Skin of body (tissue), 2 donors: ENCODE data around the gene DENND11. TPM values are rescaled to one million over a fixed set of nuclear protein-coding genes. Genes with fewer than 3 reads are reported as not detected.
"Not testable (repeated sequence)": the region's sequence is repeated elsewhere in the genome, so short reads cannot be mapped to it uniquely, and the experiment has no call there.

Experiments used
- DNase-seq: peaks from one replicate; lab custom pipeline; 2025; lab: John Stamatoyannopoulos, UW
- total RNA-seq: library from RNA; depleted of rRNA; stranded (reverse); fragments of >200 nt; gene quantifications from one replicate; pipeline ENCODE4 v1.2.3, GENCODE V29; 2014

DENND11 gene
- total RNA-seq, 1 donor from 2014 or later, result 14.7 TPM

DNA sequence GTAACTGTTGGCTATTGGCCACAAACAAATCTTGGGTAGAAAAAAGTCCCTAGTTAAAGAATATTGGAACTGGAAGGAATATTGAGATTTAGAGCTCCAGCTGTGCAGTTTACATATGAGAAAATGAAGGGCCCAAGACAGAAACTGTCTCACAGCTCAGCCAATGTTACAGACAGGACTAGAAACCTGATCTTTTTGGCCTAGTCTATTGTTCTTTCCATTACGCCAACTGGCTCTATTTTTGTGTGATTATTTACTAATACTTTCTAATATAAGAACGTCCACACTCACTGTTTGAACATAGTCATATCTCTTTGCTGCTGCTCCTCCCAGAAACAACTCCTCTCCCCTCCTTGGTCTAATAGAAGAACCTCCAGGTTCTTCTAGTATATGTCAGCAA, 7.4 kb upstream of the DENND11 start:
- DNase-seq, result no peak

DNA sequence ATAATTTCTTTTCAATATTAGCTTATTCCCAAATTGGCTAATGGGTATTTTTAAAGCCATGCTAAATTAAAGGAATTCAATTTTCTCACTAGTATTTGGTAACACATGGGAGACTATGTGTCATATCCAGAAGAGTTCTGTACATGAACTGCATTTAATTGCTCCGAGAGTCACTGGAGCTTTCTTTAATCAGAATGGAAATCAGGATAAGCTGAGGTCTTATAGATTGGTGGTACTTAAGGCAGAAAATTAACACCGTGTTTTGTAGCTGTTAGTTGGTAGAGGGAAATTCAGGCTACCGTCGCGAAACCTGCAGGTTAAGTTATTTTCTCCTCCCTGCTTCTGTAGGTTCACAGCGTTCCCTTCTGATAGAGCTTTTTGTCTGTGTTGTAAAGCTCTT, 6.4 kb upstream of the DENND11 start, which contains the start of gene WEE2:
WEE2 (plus strand) TSS at position 3 of the 400 bp plus-strand sequence. CDS start 406 bp downstream, outside the sequence.
- no peak for DNase-seq

- no peak for DNase-seq
These were observed 4.5 kb upstream of the DENND11 start for GRCh38 chr7:141706239-141707064.

DNA sequence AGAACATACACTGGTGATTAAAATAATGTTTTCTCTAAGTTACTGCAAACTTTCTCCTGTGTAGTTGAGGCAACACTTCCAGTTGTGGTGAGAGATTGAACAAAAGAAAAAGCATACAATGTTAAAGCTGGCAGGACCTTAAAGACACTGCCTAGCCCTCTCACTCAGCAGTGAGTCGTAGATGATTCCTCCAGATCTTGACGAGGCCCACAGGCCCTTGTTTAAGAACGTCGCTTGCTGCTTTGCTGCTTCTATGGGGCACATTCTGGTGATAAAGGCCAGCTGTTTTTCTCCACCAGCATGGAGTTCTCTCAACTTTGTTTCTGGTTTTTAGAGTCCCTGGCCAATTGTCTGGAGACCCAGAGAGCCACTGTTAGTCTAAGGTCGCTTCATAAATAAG, 2.8 kb upstream of the DENND11 start:
- no peak for DNase-seq

DNA sequence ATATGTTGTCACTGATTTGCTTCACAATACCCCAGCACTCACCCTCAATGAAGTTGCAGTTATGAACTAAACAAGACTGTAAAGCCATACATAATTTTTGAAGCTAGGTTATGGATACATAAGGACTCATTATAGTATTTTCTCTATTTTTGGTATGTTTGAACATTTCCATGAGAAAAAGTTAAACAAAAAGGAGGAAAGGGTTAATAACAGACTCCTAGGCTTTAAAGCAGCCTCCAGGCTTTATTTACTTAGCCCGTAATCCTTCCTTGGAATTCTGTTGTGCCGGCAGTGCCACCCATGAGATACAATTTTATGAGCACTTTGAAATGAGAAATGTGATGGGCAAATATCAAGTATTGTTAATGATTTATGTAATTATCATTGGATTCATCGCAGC, 2.1 kb upstream of the DENND11 start:
- DNase-seq, result no peak

GRCh38 chr7:141702892-141703291, 926 bp upstream of the DENND11 start:
- DNase-seq, result no peak

- peak; percentile 9 for DNase-seq
These were observed 398 bp downstream of the DENND11 start for GRCh38 chr7:141701489-141702046.

DNA sequence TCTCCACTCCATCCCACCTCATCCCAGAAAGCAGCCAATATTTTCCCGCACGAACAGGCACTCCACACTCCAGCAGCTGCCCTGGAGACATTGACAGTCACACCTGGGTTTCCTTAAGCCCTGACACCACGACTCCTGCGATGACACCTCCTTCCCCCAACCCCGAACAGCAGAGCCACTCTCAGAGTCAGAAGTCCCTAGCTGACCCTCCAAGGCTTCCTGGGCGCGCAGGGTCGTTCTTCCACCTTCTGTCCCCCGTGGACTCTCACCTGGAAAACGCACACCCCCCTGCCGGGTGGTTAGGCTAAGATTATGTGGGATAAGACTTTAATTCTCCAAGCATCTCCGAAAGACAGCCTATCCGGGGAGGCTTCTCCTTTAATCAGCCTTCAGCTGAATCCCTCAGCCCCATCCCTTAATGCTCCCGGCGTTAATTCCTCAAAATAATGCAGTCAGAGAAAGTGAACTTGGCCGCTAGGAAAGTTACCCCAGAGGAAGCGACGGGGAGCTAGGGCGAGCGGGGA, 1.1 kb downstream of the DENND11 start:
- no peak for DNase-seq

DNA sequence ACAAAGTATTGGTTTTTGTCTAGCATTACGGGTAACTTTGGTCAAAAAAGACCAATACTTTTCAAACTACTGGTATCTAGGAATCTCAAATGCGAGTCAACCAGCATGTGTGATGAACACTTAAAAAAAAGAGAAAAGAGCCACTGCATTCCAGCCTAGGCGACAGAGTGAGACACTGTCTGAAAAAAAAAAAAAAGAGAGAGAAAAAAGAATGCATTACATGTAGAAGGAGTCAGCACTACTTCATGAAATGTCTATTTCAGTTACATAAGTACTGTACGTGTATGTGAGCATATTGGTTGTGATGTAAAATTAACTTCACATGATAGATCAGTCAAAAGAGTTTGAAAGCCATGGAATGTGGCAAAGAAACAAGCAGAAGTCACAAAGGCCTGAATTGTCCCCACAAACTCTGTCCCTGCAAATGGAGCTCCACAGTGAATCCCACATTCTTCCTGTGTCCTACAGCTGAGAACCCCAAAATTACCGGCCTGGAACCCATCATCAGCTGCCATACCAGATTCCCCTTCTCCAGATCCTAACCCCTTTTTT, 1.6 kb downstream of the DENND11 start:
- DNase-seq, result no peak

- DNase-seq, result no peak
These were observed 2.1 kb downstream of the DENND11 start for GRCh38 chr7:141699860-141700259.

- DNase-seq, result no peak
These were observed 3.5 kb downstream of the DENND11 start for GRCh38 chr7:141698247-141699015.

- no peak for DNase-seq
These were observed 4.6 kb downstream of the DENND11 start for GRCh38 chr7:141697211-141697871.

DNA sequence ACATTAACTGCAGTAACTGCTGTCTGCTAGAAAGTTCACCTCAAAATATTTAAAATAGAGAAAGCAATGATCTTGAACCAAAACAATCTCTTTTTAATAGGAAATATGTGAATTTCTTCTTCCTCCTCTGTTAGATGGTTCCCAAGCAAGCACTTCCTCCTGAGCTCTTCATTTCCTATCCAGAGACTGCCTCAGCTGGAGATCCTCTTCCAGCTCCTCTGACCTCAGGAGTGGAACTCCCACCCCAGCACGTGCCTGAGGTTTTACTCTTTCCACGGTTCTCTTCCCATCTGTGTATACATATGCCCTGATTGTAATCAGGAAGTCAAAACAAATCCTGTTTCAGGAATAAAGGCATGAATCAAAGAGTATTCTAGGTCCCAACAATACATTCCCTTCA, 5.6 kb downstream of the DENND11 start:
- DNase-seq, result no peak

DNA sequence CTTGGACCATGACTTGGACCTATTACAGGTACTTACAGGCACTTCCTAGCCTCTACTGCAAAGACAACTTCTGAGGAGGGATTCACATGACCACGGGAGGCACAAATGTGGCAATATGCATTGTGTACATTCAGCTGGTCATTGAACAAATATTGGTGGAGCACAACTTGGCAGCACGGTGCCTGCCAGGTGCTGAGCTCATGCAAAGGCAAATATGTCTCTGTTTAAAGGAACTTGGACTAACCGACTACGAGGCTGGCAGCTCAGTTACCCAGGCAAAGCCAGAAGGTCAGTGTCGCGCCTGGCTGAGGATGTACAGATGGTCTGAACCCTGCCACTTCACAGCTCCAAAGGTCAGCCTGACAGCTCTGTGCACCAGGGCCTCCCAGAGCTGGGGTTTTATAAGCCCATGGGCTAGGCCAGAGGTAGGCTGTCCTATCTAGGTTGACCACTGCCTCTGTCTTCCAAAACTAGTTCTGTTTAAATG, 6.1 kb downstream of the DENND11 start:
- no peak for DNase-seq

- DNase-seq, result no peak
These were observed 8.9 kb downstream of the DENND11 start for GRCh38 chr7:141693082-141693481.

DNA sequence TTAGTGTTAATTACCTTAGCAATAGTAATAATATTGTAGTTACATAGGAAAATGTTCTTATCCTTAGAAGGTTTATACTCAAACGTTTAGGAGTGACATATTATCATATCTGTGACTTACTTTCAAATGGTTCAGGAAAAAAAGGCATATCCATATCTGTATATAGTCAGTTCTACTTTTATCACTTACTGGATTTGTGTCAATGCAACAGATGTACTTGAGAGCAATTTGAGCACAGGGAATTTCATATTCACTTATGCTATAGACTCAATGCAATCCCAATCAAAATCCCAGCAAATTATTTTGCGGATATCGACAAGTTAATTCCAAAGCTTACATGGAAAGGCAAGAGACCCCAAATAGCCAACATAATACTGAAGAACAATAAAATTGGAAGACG, 10.0 kb downstream of the DENND11 start:
- no peak for DNase-seq

DNA sequence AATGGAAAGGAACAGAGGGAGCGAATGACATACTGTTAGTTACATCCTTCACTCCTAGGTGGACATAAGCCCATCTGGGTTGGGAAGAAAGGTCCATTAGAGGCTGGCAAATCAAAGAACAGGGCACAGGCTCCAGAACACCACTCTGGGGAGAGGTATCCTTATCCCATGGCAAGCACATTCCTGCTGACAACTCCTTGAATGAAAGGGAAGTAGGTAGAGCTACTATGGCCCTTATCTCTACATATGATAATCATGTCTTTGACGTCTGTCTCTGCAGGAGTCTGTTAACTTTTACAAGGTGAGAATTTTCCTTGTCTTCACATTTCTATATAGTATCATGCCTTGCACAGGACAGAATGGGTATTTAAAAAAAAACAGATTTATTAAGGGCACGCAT, 10.4 kb downstream of the DENND11 start:
- DNase-seq, result no peak

DNA sequence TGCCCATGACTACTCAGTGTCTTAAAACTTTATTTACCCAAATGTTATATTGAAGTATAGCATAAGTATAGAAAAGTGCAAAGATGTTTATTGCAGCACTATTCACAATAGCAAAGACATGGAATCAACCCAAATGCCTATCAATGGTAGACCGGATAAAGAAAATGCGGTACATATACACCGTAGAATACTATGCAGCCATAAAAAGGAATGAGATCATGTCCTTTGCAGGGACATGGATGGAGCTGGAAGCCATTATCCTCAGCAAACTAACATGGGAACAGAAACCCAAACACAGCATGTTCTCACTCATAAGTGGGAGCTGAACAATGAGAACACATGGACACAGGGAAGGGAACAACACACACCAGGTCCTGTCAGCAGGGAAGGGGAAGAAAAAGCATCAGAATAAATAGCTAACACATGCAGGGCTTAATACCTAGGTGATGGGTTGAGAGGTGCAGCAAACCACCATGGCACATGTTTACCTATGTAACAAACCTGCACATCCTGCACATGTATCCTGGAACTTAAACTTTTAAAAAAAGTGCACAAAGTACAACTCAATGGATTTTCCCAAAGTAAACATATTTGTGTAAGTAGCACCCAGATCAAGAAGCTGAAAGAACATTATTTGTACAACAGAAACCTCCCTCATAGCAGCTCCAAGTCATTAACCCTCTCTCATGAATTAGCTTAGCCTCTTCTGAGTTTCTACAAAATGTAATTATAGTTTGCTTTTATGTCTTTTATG, 12.7 kb downstream of the DENND11 start:
- DNase-seq, result not testable (repeated sequence)

- DNase-seq, result no peak
These were observed 13.9 kb downstream of the DENND11 start for GRCh38 chr7:141688043-141688442.

- DNase-seq, result no peak
These were observed 15.3 kb downstream of the DENND11 start for GRCh38 chr7:141686670-141687069.
